NCI-H2029 treated with DMSO at 0.1 percent for 48 hours (cell line): ENCODE measurements around the gene CBFA2T3.

Experiments used
- DNase-seq: peaks from one replicate; lab custom pipeline; 2025; lab: John Stamatoyannopoulos, UW

The CBFA2T3 gene

DNA sequence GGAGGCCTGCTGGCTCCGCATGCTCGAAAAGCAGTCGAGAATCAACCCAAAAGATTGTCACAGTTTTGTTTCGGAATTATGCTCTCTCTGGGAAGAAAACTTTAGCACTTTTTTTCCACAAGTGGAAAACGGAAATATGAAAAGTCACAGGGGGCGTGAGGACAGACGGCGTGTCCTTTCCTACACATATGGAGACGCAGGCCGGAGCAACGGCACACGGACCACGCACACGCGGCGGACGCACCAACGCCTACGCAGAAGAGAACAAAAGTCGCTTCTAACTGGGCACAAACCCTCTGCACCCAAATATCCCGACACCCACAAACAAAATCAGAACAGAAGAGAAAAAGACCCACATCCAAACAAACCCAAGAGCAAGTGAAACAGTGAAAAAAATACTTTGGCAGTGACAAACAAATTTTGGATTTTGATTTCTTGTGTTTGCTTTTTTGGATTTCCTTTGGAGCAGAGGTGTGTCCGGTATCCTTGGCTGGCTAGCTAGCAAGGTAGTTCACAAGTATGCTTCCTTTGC lies 101.2 kb downstream of the CBFA2T3 start:
- no peak for DNase-seq

DNA sequence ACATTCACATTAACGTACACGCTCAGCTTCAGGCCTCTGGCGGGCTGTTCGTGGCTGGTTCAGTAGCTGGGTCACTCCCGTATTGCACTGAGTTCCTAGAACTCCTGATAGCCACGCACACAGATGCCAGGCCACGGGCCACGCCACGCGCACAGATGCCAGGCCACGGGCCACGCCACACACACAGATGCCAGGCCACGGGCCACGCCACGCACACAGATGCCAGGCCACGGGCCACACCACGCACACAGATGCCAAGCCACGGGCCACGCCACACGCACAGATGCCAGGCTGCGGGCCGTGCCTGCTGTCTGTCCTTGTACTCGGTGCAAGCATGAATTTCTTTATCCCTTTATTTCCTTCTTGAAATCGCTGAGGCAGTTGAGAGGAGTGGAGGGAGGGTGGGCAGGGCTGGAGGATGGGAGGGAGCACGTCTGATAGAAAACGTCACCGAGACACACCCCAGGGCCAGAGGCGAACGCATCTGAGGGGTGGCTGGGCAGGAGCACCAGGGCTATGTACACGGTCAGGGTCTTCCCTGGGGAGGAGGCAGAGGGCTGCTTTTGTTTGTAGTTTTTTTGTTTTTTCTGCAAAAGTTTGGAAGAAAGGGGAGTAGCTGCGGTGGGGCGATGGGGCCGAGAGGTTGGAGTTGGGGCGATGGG lies 101.9 kb downstream of the CBFA2T3 start:
- no peak for DNase-seq

DNA sequence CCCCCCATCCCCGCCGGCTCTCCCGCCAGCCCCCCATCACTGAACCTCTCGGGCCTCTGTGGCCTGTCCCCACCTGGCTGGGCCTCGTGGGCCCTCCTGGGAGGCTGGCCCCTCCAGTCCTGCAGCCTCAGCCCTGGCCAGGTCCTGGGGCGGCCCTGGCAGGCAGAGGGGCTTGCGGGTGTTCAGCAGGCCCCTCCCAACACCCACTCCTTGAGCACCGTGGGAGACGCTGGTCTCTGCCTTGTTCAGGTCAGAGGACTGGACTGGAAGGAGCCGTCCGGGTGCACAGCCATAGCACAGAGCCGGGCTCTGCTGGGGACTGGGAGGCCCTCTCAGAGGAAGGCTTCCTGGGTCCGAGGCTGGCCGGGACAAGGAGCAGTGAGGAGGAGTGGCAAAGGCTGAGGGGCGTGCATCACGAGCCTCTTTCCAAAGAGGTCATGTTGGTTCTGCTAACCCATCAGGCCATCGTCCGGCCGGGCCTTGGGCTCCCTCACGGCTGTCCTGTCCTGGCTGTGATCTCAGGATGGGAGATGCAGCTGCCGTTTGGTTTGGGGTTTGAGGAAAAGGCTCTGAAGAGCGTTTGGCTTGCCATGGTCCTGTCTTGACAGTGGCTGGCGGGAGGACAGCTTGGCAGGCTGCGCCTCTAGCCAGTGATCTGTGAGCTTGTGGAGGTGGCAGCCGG lies 104.2 kb downstream of the CBFA2T3 start:
- no peak for DNase-seq

DNA sequence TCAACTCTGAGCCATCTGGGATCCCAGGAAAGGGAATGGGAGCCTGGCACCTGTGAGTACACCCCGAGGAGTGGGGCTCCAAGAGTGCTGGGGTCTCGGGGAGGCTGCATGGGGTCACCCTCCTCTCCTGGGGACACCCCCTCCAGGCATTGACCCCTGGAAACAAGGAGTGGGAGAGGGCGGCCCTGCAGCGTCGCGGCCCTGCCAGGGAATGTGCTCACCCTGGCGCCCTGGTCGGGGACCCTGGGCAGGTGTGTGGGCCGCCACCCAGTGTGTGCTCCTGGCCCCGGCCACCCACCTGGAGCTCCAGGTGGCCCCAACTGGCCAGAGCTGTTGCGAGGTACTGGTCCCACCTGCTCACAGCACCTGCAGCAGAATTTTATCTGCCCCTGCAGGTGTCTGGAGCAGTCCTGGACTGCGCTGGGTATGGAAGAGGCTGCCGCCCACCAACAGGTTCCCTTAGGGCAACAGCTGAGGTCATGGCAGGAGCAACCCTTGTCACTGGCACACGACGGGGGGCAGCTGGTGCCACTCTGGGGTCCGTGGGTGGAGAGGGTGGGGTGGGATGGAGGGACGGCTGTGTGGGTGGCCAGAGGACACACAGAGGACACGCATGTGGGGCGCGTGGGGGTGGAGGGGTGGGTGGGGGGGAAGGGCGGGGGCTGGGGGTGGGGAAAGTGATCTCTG lies 105.1 kb downstream of the CBFA2T3 start:
- DNase-seq: no peak

DNA sequence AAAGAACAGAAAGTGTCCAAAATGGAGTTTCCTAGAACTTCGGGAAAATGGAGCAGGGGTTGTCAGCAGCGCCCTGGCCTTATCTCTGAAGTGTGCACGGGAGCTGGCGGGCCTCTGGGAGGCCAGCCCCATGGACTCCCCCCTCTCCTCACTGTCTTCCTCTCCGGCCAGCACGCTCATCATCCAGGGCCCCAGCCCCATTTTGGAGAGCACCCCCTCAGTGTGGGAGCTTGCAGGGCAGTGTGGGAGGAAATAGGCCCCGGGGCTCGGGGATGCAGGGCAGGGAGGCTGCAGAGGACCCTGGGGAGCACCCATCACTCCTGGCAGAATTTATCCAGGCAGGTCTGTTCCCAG lies 105.7 kb downstream of the CBFA2T3 start:
- DNase-seq: no peak

DNA sequence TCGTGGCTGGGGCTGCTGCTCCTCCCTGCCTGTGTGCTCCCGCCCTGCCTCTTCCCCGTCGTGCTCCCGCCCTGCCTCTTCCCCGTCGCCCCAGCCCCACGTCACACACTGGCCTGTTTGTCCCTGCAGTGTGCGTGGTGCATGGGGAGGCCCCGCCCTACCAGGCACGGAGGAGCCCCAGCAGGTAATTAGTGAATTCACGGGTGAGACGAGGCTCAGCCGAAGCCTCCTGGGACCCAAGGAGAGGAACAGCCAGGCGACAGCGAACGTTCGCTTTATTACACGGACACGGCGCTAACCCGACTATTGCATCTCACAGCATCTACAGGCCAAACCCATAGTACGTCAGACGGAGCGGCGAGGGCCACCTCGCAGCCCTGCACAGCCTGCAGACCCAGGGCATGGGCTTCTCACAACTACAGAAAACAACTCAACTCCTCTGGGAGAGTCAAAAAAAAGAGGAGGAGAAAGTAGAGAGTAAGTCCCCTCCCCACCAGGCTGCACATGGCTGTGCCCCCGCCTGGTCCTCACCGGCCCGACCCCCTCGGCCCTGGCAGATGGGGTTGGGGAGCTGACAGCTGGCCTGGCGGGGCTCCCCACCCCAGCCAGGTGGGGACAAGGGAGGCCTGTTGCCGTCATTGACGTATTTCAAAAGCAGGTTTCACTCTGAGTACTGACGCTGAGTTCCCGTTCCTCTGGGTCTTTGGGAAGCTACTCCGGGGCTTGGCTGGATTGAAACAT lies 106.2 kb downstream of the CBFA2T3 start:
- DNase-seq: no peak

DNA sequence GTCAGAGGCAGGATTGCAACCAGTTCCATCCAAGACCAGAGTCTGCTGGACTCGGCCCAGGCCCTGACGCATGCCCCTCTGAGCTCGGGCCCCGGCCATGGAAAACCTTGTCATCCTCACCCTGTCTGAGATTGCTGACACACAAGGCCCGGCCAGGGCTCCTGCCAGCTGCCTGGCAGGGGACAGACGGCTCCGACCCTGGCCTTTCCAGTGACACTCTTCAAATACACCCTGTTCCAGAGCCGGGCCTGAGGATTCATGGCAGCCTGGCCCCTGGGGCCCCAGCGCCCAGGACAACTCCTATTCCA lies 107.4 kb downstream of the CBFA2T3 start:
- no peak for DNase-seq

DNA sequence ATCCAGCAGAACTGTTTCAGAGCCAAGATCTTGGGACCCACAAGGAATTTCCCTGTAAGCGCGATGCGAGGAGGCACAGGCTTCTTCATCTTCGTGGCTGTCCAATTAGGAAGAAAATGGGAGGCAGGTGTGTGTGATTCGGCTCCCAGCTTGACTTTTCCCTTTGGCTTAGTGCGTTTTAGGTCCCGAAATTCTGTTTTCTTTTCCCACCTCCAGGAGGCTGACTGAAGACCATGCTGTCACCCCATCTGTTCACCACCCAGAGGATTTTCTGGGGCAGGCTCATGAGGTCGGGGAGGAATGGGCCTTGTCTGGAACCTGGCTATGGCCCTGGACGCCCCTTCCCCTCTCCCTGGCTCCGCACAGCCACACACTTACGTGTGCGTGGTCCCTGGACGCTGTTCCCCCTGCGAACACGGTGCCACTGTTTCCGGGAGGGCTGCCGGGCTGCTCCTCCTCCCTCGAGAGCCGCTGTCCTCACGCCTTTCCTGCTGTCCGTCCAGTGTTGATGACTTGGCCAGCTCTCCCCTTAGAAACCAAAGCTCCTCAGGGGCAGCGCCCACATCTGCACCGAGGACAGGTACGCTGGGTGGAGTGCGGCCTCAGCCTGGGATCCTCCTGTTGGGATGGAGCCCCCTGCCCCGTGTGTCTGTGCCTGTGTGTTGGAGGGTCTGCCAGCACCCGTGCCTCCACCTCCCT lies 107.9 kb downstream of the CBFA2T3 start:
- no peak for DNase-seq

DNA sequence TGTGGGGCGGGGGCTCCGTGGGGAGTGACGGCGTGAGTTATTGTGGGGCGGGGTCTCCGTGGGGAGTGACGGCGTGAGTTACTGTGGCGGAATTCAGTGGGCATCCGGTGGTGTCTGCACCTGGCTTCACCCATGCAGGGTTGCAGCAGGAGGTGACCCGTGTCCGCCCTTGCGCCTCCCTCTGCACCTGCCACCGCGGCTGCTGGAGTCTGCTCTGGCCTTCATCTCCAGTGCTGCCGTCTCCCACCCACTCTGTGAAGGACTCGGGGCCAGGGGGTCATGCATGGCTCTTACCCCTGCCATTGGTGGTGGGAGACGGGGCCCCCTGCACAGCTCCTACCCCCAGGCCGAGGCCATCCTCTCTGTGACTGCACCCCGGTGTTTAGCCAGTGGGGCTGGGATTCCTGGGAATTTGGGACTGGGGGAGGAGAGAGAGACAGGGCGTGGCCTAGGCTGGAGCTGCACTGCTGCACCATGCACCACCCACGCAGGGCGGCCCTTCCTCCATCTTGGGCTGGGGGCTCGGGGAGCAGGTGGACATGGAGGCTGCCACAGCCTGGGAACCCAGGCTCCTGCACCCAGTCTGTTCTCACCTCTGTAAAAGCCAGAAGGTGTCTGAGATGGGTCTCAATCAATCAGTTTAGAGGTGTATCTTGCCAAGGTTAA lies 109.3 kb downstream of the CBFA2T3 start:
- DNase-seq: no peak

DNA sequence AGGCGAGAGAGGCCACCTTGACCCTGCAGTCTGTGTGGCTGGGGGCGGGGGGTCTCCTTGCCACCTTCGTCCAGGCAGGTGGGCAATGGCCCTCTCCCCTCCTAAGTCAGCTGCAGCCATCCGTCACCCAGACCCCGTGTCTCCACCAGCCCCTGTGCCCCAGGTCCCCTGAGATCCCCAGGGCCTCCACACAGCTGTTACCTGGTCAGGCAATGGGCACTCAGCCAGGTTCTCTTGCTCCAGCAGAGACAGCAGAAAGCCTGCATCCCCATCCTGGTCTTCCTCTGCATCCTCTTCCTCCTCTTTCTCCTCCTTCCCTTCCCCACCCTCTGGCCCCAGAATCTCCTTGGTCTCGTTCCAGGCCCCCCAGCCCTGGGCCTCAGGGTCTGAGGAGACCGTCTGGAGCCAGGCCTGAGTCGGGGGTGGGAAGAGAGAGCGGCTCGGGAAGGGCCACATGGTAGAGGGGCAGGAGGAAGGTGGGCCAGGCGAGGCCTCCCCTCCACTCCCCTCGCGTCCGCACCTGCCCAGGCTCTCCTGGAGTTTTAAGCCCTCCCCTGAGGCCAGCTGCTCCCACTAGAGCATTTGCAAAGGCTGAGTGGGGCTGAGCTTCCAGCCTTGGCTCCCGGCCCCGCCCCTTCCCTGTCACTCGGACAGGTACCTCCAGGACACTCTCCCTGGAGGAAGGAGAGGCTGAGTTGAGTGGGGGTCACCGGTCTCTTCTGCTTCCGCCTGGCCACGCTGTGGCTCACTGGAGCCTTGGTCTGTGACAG lies 110.7 kb downstream of the CBFA2T3 start, which contains the start of gene PABPN1L:
Gene PABPN1L, minus strand, starts transcription at position 510 of the 770 bp plus-strand sequence. Its CDS starts 54 bp downstream, at position 456.
- DNase-seq: no peak

DNA sequence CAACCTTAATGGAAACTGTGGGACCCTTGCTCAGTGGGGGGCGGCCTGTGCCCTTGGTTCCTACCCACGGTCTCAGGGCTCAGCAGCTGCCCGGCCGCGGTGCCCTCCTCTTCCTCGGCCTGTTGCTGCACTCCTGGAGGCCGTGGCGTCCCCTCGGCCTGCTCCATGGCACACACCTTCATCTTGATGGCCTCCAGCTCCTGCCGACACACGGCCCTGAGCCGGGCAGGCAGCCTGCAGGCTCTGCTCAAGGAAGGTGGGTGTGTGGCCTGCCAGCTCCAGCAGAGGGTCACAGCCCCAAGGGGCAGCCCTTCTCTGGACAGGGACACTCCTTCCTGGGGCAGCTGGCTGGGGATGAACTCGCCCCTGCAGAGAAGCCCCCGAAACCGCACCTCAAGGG lies 111.3 kb downstream of the CBFA2T3 start:
- no peak for DNase-seq

DNA sequence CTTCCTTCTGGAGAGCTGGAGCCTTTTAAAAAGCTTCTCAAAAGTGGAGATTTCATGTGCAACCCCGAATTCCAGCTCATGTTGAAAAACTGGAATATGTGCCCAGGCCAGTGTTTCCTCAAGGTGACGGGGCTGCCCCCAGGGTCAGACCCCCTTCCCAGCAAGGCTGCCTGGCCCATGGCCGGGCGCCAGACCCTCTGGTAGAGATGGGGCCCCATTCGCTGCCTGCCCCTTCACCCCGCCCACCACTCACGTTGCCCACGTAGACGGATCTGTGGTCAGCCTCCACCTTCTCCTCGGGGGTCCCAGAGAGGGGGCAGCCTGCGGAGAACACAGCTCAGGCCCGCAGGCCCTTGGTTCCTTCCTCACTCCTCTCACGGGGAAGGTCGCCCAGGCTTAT lies 111.7 kb downstream of the CBFA2T3 start:
- no peak for DNase-seq

DNA sequence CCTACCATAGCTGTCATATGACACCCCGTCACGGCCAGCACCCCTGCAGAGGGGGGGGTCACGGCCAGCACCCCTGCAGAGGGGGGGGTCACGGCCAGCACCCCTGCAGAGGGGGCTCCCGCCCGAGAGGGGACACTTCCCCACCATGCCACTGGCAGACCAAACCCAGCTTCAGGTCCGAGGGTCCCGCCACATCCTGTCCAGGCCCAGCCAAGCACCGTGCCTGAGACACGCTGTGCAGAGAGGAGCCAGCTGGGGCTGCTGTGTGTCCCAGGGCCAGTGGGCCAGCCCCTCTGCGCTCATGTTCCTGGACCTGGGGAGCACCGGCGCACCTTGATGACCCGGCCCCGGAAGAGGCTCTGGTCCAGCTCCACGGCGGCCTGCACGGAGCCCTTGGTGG lies 112.5 kb downstream of the CBFA2T3 start:
- no peak for DNase-seq

DNA sequence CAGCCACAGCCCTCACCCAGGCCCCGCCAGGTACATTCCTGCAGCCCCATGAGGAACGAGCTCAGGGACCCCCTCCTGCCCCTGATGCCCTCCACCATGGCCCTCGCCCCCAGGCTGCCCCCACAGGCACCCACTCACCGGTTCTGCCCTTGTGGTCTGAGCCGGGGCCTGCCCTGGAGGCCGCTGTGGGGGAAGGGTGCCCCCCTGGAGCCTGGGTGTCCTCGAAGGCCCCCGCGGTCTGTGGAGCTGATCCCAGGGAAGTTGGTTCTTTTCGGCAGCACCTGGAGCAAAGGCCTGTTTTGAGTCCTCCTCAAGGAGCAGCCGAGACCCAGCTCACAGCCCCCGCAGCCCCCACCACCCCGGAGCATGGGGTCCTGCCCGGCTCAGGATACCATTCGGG lies 112.9 kb downstream of the CBFA2T3 start:
- DNase-seq: no peak

DNA sequence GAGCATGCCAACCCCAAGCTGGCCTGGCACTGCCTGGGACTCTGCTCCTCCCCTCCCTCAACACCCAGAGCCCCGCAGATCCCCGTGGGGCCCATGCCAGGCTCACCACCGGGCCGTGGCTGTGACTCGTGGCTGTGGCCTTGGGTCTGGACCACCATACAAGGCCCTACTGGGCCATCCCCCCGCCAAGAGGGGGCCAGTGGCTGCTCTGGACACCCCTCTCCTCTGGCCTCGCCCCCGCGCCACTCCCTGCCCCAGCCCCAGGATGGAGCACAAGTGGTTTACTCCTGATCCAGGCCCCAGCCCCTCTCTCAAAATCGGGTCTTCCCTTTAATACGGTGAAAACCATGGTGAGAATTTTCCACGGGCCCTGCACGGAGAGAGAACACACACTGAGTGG lies 113.6 kb downstream of the CBFA2T3 start:
- DNase-seq: no peak

DNA sequence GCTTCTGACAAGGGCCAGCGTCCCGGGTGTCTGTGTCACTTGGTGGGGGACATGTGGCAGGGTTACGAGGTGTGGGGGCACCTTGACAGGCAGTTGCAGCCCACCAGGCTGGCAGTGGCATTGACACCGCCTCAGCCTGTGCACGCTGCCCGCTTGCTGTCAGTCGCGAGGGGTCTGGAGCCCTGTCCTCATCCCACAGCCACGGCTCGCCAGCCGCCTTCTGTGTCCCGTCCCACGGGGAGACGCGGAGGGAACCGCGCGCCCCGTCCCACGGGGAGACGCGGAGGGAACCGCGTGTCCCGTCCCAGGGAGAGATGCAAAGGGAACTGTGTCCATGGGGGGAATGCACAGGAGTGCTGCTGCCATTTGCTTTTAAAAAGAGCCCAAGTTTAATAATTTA lies 114.0 kb downstream of the CBFA2T3 start:
- DNase-seq: no peak

DNA sequence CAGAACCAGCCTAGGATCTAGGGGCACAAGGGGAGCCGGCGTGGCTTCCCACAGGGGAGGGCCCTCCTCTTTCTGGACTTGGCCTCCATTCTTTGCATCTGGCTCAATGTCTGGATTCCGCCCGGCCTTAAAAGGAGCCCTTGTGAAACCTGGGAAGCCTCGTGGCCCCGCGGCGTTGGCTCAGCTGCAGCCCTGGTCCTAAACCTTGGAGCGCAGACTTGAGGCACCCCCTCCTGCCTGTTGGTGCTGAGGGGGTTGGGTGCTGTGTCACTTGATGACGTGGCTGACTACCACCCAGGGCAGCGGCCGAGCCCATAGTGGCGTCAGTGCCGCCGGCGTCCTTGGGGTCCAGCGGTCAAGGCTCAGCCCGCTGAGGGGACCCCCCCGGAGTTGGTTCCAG lies 115.6 kb downstream of the CBFA2T3 start:
- no peak for DNase-seq

DNA sequence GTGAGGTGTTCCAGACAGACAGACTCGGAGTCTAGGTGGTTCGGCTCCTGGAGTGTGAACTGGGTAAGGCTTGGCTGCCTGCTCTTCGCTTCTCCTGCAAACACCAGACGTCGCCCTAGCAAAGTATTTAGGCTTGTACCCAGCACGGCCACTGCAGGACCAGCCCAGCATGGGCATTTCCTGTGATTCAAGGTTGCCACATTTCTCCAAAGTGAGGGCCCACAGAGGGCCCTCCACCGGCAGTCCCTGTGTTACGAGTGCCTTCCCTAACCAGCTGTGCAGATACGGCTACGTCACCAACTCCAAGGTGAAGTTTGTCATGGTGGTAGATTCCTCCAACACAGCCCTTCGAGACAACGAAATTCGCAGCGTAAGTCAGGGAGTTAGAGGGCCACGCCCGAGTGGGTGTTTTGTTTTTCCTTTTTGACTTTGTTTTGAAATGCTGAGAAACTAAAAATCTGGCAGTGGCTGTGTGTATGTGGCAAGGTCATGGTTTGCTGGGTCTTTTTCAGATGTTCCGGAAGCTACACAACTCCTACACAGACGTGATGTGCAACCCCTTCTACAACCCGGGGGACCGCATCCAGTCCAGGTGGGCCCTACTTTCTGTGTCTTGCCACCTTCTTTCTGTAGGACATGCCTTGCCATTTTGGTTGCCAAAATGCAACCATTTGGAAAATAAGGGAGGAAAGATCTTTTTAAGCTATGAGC lies 117.5 kb downstream of the CBFA2T3 start:
- no peak for DNase-seq

DNA sequence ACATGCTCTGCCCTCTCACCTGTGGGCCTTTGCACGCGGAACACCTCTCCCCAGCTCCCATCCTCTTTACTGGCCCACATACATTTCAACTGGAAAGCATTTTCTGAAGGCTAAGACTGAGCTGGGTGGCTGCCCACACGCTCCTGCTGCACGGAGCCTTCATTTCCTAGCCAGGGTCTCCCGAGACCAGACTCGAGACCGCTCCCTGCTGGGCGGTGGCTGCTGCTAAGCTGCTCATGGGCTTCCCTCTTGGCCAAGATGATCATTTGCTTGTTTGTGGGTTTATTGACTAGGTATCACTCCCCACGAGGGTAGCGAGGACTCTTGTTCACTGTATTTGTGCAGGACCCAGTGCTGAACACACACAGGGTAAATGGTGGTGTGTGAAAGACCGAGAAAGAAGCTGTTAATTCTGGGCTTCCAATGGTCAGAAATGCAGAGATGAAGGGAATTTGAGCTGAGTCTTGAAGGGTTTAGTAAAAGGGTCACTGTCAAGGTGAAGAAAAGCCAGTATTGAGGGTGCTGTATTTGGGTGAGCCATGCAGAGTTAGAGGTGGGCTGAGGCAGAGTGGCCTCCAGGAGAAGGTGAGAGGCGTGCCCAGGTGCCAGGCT lies 119.2 kb downstream of the CBFA2T3 start:
- DNase-seq: no peak
